CD4-positive, alpha-beta T cell (primary cell): Measurements from ENCODE around the gene CFAP73. TPM values are rescaled to one million over a fixed set of nuclear protein-coding genes. Genes with fewer than 3 reads are reported as not detected.

Experiments used
- ATAC-seq: fragments of 200-7000 bp; cut with Tn5 transposase; one replicate; pipeline ENCODE4 v1.10.0; 2022; ENCODE audit warnings: mild to moderate bottlenecking; ENCODE audit not compliant: poor library complexity
- CTCF ChIA-PET: fragments of 350-600 bp; sonication (Branson Sonifier 250); formaldehyde crosslinking; loops from one replicate; lab custom pipeline; 2021; ENCODE audit warnings: antibody characterized with exemption, inconsistent platforms; lab: Charles Lee
- POLR2A ChIA-PET: fragments of 350-600 bp; sonication (Branson Sonifier 250); formaldehyde crosslinking; loops from one replicate; lab custom pipeline; 2021; ENCODE audit warnings: antibody characterized with exemption, inconsistent platforms; lab: Charles Lee
- DNase-seq, 14 experiments: peaks; one replicate each; pipeline ENCODE4 v3.0.0-alpha.2; 2013 to 2020; ENCODE audit warnings: mixed read lengths in 2 of 14
- H3K27ac ChIP-seq, 2 donors: one replicate each; pipeline versions ENCODE4 v1.5.1 to v1.7.0; 2013; ENCODE audit warnings: low read length in 2 of 2, low read depth in 1 of 2, mild to moderate bottlenecking in 1 of 2
- H3K27me3 ChIP-seq, 2 experiments: 1 replicate in 1 of 2; 2 replicates in 1 of 2; pipeline versions ENCODE4 v1.6.1 to v1.7.0; 2013; ENCODE audit warnings: low read length in 2 of 2, control low read depth in 1 of 2, mild to moderate bottlenecking in 1 of 2, moderate library complexity in 1 of 2; ENCODE audit not compliant: insufficient read depth in 2 of 2, control insufficient read depth in 1 of 2
- H3K36me3 ChIP-seq: one replicate; pipeline ENCODE4 v1.6.1; 2013; ENCODE audit warnings: low read length, control low read depth; ENCODE audit not compliant: insufficient read depth
- H3K4me1 ChIP-seq: one replicate; pipeline ENCODE4 v1.6.1; 2013; ENCODE audit warnings: low read length, control low read depth; ENCODE audit not compliant: insufficient read depth
- H3K4me3 ChIP-seq: one replicate; pipeline ENCODE4 v1.5.1; 2013; ENCODE audit warnings: mild to moderate bottlenecking, low read length, moderate library complexity
- H3K9me3 ChIP-seq, 2 experiments: 1 replicate in 1 of 2; 2 replicates in 1 of 2; pipeline versions ENCODE4 v1.6.1 to v1.7.0; 2013; ENCODE audit warnings: low read length in 2 of 2, mild to moderate bottlenecking in 2 of 2, control low read depth in 1 of 2, moderate library complexity in 1 of 2; ENCODE audit not compliant: control insufficient read depth in 1 of 2, insufficient read depth in 1 of 2
- H3K27ac Mint-ChIP-seq: one replicate; pipeline ENCODE4 v1.8.0; 2020; ENCODE audit warnings: mixed read lengths
- H3K27me3 Mint-ChIP-seq: one replicate; pipeline ENCODE4 v1.8.0; 2021; ENCODE audit warnings: mixed read lengths
- H3K36me3 Mint-ChIP-seq: one replicate; pipeline ENCODE4 v1.8.0; 2021; ENCODE audit warnings: low read depth, mixed read lengths
- H3K4me1 Mint-ChIP-seq: one replicate; pipeline ENCODE4 v1.8.0; 2021; ENCODE audit warnings: low read depth, mixed read lengths
- H3K4me3 Mint-ChIP-seq: one replicate; pipeline ENCODE4 v1.8.0; 2020; ENCODE audit warnings: mild to moderate bottlenecking, mixed read lengths
- H3K9me3 Mint-ChIP-seq: one replicate; pipeline ENCODE4 v1.8.0; 2020; ENCODE audit warnings: mixed read lengths
- intact Hi-C, 2 experiments: fragments of 100-400 bp; cut with DNase I in 1 of 2; cut with micrococcal nuclease in 1 of 2; formaldehyde crosslinking; loops; one replicate each; pipeline versions ENCODE4 v1.15.1 to v1.9.0; 2023 to 2025; cut with DNase I, micrococcal nuclease
- total RNA-seq, 174 experiments: library from RNA in 2 of 174; stranded (reverse) in 2 of 174; gene quantifications; one replicate each; pipeline ENCODE4 v1.2.3 and lab custom pipeline; 2021 to 2026
- TF ChIP-seq, protein P1 (sequence below): fragments of 200-600 bp; IDR thresholded peaks from one replicate; pipeline ENCODE4 v1.8.0; 2022; ENCODE audit warnings: antibody characterized with exemption, mild to moderate bottlenecking

CFAP73 gene
- total RNA-seq, 2 experiments from 2014 or later, result 0.92 to 1.2 TPM

DNA sequence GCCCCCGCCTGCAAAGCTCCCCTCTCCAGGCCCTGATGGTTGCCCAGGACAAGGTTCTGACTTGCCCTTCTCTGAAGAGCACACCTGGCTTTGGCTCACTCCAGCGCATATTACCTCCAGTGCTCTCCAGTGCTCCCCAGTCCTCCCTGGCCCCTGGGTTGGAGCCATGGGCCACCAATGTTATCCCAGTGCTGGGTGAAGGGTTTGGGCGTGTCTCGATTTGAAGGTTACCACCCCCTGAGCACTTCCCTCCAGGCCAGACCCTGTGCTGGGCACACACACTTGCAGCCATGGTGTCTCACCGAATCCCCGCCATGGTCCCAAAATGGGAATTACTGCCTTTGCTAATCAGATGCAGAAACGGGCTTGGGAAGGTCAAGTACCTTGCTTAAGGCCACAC, 47.1 kb downstream of the CFAP73 start:
- Mint-ChIP-seq H3K36me3 (peaks cover 16% of the 10 kb centered on the region), H3K27ac (no peak overlapping the region), H3K9me3 (no peaks in the 10 kb centered on the region), H3K4me3 (no peak overlapping the region), H3K4me1 (no peaks in the 10 kb centered on the region), H3K27me3 (no peaks in the 10 kb centered on the region)
- Histone ChIP-seq H3K27ac (no peak overlapping the region), H3K9me3 (no peaks in the 10 kb centered on the region), H3K4me1 (peaks cover 6% of the 10 kb centered on the region), H3K4me3 (no peak overlapping the region), H3K36me3 (peaks cover 7% of the 10 kb centered on the region), H3K27me3 (no peaks in the 10 kb centered on the region)
- CTCF ChIA-PET, result interaction anchor here (0.9 kb wide), 1 partner anchor 39 kb away, joined by 3 read pairs; no protein-coding TSS in a partner anchor
- POLR2A ChIA-PET, result no interaction called here
- TF ChIP-seq, protein P1, sequence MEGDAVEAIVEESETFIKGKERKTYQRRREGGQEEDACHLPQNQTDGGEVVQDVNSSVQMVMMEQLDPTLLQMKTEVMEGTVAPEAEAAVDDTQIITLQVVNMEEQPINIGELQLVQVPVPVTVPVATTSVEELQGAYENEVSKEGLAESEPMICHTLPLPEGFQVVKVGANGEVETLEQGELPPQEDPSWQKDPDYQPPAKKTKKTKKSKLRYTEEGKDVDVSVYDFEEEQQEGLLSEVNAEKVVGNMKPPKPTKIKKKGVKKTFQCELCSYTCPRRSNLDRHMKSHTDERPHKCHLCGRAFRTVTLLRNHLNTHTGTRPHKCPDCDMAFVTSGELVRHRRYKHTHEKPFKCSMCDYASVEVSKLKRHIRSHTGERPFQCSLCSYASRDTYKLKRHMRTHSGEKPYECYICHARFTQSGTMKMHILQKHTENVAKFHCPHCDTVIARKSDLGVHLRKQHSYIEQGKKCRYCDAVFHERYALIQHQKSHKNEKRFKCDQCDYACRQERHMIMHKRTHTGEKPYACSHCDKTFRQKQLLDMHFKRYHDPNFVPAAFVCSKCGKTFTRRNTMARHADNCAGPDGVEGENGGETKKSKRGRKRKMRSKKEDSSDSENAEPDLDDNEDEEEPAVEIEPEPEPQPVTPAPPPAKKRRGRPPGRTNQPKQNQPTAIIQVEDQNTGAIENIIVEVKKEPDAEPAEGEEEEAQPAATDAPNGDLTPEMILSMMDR, result no peak
- intact Hi-C loops, result loop anchor here (5.0 to 10.0 kb wide), 4 partner anchors 36 to 716 kb away; partner anchors contain the start of gene SDSL (in 1 of the 2)
- no peak for ATAC-seq
- no peak for DNase-seq

DNA sequence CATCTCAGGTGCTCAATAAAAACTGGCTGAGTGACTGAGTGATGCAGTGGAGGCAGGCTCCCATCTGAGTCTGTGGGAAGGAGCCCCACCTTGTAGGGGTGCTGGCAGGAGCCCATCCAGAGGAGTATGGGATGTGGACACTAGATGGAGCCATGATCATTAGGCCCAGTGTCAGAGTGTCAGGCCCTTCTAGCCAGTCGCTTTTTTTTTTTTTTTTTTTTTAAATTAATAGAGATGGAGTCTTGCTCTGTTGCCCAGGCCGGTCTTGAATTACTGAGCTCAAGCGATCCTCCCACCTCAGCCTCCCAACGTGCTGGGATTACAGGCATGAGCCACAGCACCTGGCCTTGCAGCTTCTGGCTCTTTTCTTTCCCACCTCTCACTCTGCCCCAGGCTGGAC, 47.5 kb downstream of the CFAP73 start:
- H3K27ac Mint-ChIP-seq, result no peak overlapping the region
- intact Hi-C loops, result loop anchor here (1.0 to 10.0 kb wide), 6 partner anchors 35 to 715 kb away; partner anchors contain the start of gene SDSL (in 1 of the 2)

DNA sequence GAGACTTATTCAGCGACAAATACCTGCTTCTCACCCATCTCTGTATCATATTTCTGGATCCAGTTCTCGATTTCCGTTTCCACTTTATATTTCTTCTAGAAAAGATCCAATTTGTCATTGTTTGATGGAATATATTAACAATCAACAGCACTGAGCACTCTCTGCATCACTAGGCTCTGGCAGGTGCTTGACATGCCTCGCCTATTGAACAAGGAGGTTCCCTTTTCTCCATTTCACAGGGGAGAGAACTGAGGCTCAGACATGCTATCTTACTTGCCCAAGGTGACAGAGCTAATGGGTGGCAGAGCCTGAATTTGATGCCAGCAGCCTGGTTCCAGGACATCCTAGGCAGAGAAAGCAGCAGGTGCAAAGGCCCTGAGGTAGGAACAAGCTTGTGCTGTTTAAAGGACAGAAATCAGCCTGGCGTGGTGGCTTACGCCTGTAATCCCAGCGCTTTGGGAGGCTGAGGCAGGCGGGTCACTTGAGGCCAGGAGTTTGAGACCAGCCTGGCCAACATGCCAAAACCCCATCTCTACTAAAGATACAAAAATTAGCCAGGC, 48.1 kb downstream of the CFAP73 start:
- no peak overlapping the region for H3K27ac Mint-ChIP-seq
- no peaks in the 10 kb centered on the region for H3K4me1 Mint-ChIP-seq
- H3K4me3 Mint-ChIP-seq, result no peak overlapping the region
- H3K4me3 ChIP-seq, result no peak overlapping the region
- H3K27ac ChIP-seq, result no peak overlapping the region
- no peaks in the 10 kb centered on the region for H3K27me3 ChIP-seq
- TF ChIP-seq, protein P1, result no peak
- DNase-seq, result no peak
- H3K36me3 ChIP-seq, result peaks cover 3% of the 10 kb centered on the region
- peaks cover 6% of the 10 kb centered on the region for H3K4me1 ChIP-seq
- peaks cover 0 to 4% of the 10 kb centered on the region in 2 experiments for H3K9me3 ChIP-seq
- H3K36me3 Mint-ChIP-seq, result peaks cover 6% of the 10 kb centered on the region
- POLR2A ChIA-PET, result no interaction called here
- H3K9me3 Mint-ChIP-seq, result no peaks in the 10 kb centered on the region
- ATAC-seq, result no peak
- intact Hi-C loops, result loop anchor here (1.0 to 10.0 kb wide), 6 partner anchors 35 to 715 kb away; partner anchors contain the start of gene SDSL (in 1 of the 2)
- no peaks in the 10 kb centered on the region for H3K27me3 Mint-ChIP-seq
- CTCF ChIA-PET, result interaction anchor here (0.6 to 0.7 kb wide), 4 partner anchors 13 to 1342 kb away, joined by 3 to 5 read pairs (median 4); no protein-coding TSS in a partner anchor

More for the DNA sequence above, 47.5 kb downstream of the CFAP73 start:
- Mint-ChIP-seq H3K4me1 (no peaks in the 10 kb centered on the region), H3K4me3 (no peak overlapping the region), H3K36me3 (peaks cover 12% of the 10 kb centered on the region), H3K27me3 (no peaks in the 10 kb centered on the region), H3K9me3 (no peaks in the 10 kb centered on the region)
- peak; percentile 33 to 86 (median 46) for DNase-seq
- ChIA-PET CTCF (interaction anchor here (0.6 to 0.9 kb wide), 5 partner anchors 13 to 1341 kb away, joined by 3 to 5 read pairs (median 3); no protein-coding TSS in a partner anchor), POLR2A (no interaction called here)
- TF ChIP-seq, protein P1, result peak; percentile 75
- Histone ChIP-seq H3K4me3 (no peak overlapping the region), H3K27ac (no peak overlapping the region), H3K9me3 (no peaks in the 10 kb centered on the region), H3K36me3 (peaks cover 3% of the 10 kb centered on the region), H3K4me1 (peaks cover 6% of the 10 kb centered on the region), H3K27me3 (no peaks in the 10 kb centered on the region)
- peak; percentile 99 for ATAC-seq
